HUES64 (cell line): ENCODE results near the gene LRRC8D.
"Not testable (repeated sequence)": the region's sequence is repeated elsewhere in the genome, so short reads cannot be mapped to it uniquely, and the experiment has no call there.

ENCODE experiments used
- H3K27ac ChIP-seq: 2 replicates; pipeline ENCODE4 v1.7.0; 2013; ENCODE audit warnings: low read depth, low read length, inconsistent platforms
- H3K27me3 ChIP-seq: 2 replicates; pipeline ENCODE4 v1.6.1; 2013; ENCODE audit warnings: mild to moderate bottlenecking, low read length; ENCODE audit not compliant: insufficient read depth
- H3K36me3 ChIP-seq: 2 replicates; pipeline ENCODE4 v1.6.1; 2013; ENCODE audit warnings: mild to moderate bottlenecking, low read length; ENCODE audit not compliant: insufficient read depth
- H3K4me1 ChIP-seq: 2 replicates; pipeline ENCODE4 v1.6.1; 2013; ENCODE audit warnings: mild to moderate bottlenecking, low read length, moderate library complexity; ENCODE audit not compliant: insufficient read depth
- H3K4me3 ChIP-seq: 2 replicates; pipeline ENCODE4 v1.5.1; 2013; ENCODE audit warnings: mild to moderate bottlenecking, low read length, moderate library complexity
- H3K9ac ChIP-seq: 2 replicates; pipeline ENCODE4 v1.6.1; 2013; ENCODE audit warnings: mild to moderate bottlenecking, low read depth, low read length
- H3K9me3 ChIP-seq: 2 replicates; pipeline ENCODE4 v1.6.1; 2013; ENCODE audit warnings: low read depth, low read length; ENCODE audit not compliant: insufficient read depth
- WGBS: fragments of 150-250, 120-280 bp; methylation state at CpG from one replicate; pipeline ENCODE4 v1.1.7; 2013; ENCODE audit warnings: missing lambda C conversion rate; 5-methylcytosine and 5-hydroxymethylcytosine counted together

The LRRC8D gene

DNA sequence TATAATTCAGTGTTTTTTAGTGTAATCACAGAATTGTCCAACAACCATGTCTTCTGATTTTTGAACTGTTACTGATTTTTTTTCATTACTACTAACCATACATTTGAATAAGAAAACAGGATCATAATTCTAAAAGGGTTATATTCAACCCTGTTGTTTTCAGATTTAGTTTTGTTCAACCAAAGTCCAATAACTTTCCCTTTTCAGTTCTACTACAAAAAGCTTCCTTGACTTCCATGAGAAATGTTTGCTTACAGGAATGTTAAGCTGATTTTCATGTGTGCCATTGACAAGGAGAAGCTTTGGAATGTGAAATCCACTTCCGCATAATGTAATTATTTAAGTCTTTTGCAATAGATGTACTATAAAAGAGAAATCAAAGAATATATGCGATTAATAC, 102.1 kb downstream of the LRRC8D start:
- H3K9me3 ChIP-seq, result peaks cover 13% of the 10 kb centered on the region
- H3K27ac ChIP-seq, result no peak overlapping the region
- H3K27me3 ChIP-seq, result no peaks in the 10 kb centered on the region
- peaks cover 15% of the 10 kb centered on the region; the same call in 1 of the 2 replicates for H3K36me3 ChIP-seq
- no CpG with 5 or more reads among the region's 2 CpGs for WGBS
- H3K9ac ChIP-seq, result no peak overlapping the region
- no peak overlapping the region for H3K4me3 ChIP-seq
- peaks cover 21% of the 10 kb centered on the region for H3K4me1 ChIP-seq

GRCh38 chr1:89923517-89923916, 102.7 kb downstream of the LRRC8D start:
- H3K27me3 ChIP-seq, result no peaks in the 10 kb centered on the region
- 95% methylated on average over 3 of the region's 3 CpGs for WGBS
- no peak overlapping the region for H3K27ac ChIP-seq
- H3K9me3 ChIP-seq, result peaks cover 13% of the 10 kb centered on the region
- peaks cover 15% of the 10 kb centered on the region; the same call in 1 of the 2 replicates for H3K36me3 ChIP-seq
- H3K9ac ChIP-seq, result no peak overlapping the region
- peaks cover 18% of the 10 kb centered on the region for H3K4me1 ChIP-seq
- no peak overlapping the region for H3K4me3 ChIP-seq

GRCh38 chr1:89924075-89924474, 103.2 kb downstream of the LRRC8D start:
- H3K4me3 ChIP-seq, H3K27ac ChIP-seq, H3K27me3 ChIP-seq, H3K9ac ChIP-seq: not testable (repeated sequence)
- peaks cover 13% of the 10 kb centered on the region for H3K9me3 ChIP-seq
- peaks cover 15% of the 10 kb centered on the region; the same call in 1 of the 2 replicates for H3K36me3 ChIP-seq
- 100% methylated on average over 1 of the region's 1 CpG for WGBS
- H3K4me1 ChIP-seq, result peaks cover 18% of the 10 kb centered on the region

GRCh38 chr1:89927049-89927448, 106.2 kb downstream of the LRRC8D start:
- Histone ChIP-seq H3K4me1 (peaks cover 26% of the 10 kb centered on the region), H3K27me3 (no peaks in the 10 kb centered on the region), H3K36me3 (peaks cover 16% of the 10 kb centered on the region; the same call in 1 of the 2 replicates), H3K27ac (no peak overlapping the region), H3K9me3 (peaks cover 13% of the 10 kb centered on the region), H3K9ac (no peak overlapping the region), H3K4me3 (no peak overlapping the region)
- 94% methylated on average over 5 of the region's 5 CpGs for WGBS

DNA sequence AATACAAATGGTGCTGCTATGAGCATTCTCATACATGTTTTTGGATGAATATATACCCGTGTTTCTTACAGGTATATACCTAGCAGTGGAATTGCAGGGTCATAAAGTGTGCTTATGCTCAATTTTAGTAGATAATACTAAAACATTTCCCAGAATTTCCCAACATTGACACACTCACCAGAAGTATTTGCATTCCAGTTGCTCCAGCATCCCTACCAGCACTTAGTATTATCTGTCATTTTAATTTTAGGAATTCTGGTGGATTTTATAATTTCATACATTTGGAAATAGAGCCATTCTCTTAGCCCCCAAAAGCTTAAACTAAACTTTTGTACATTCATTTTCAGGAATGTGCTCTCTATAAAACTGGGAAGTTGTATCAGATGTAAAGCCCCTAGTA, 106.6 kb downstream of the LRRC8D start:
- H3K9me3 ChIP-seq, result peaks cover 13% of the 10 kb centered on the region
- H3K9ac ChIP-seq, result no peak overlapping the region
- 100% methylated on average over 1 of the region's 1 CpG for WGBS
- no peaks in the 10 kb centered on the region for H3K27me3 ChIP-seq
- H3K36me3 ChIP-seq, result peaks cover 19% of the 10 kb centered on the region; the same call in 1 of the 2 replicates
- peaks cover 31% of the 10 kb centered on the region for H3K4me1 ChIP-seq
- no peak overlapping the region for H3K4me3 ChIP-seq
- no peak overlapping the region for H3K27ac ChIP-seq

DNA sequence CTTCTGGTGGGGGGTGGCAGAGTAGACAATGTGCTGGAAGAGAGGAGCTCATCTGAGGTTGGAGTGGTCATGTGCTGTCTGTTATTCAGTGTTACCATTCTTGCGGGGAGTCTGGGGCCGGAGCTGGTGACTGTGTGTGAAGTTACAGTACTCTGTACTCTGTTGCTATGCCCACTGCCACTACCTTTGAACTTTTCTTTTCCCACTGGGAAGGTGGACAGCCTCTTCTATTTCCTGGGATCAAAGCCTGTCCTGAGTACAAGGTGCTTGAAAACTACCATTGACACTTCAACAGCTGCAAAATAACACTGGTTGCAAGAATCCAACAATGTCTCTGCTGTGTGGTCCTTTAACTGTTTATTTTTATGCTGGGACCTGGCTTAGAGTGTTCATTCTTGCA, 107.7 kb downstream of the LRRC8D start:
- Histone ChIP-seq H3K4me1 (peaks cover 38% of the 10 kb centered on the region), H3K4me3 (no peak overlapping the region), H3K36me3 (peaks cover 18% of the 10 kb centered on the region), H3K27me3 (no peaks in the 10 kb centered on the region), H3K27ac (peak overlapping the region; percentile 87), H3K9ac (no peak overlapping the region), H3K9me3 (peaks cover 6% of the 10 kb centered on the region)
- 89% methylated on average over 2 of the region's 2 CpGs for WGBS

- H3K27me3 ChIP-seq, result no peaks in the 10 kb centered on the region
- H3K9ac ChIP-seq, result 0 out of 2 replicates have a peak overlapping the region, but pooled peaks have one; percentile 18
- peak overlapping the region; percentile 90 for H3K27ac ChIP-seq
- peaks cover 22% of the 10 kb centered on the region for H3K36me3 ChIP-seq
- no peaks in the 10 kb centered on the region for H3K9me3 ChIP-seq
- 52% methylated on average over 6 of the region's 6 CpGs for WGBS
- peaks cover 38% of the 10 kb centered on the region for H3K4me1 ChIP-seq
- no peak overlapping the region for H3K4me3 ChIP-seq
These were observed 108.7 kb downstream of the LRRC8D start for GRCh38 chr1:89929467-89930063.

DNA sequence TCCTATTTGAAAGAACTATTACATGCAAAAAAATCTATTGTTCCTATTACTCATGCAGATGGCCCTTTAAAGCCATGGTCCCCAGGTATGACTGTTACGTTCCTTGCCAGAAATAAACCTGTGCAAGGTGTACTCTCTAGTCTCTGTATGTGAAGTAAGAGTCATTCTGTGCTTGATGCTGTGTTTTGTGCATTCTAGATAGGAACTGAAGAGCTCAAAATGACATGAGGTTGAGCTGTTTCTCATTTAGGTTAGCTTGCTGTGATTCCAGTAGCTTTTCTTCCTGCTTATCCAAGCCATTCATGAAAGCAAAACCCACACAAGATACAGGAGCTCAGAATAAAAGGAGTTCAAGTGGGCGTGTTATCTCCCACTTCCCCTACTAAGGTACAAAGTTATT, 109.7 kb downstream of the LRRC8D start:
- Histone ChIP-seq H3K36me3 (peaks cover 32% of the 10 kb centered on the region), H3K9me3 (no peaks in the 10 kb centered on the region), H3K4me3 (no peak overlapping the region), H3K27ac (no peak overlapping the region; the same call in 1 of the 2 replicates), H3K27me3 (no peaks in the 10 kb centered on the region), H3K4me1 (peaks cover 38% of the 10 kb centered on the region), H3K9ac (no peak overlapping the region)
- WGBS, result 93% methylated on average over 1 of the region's 2 CpGs

DNA sequence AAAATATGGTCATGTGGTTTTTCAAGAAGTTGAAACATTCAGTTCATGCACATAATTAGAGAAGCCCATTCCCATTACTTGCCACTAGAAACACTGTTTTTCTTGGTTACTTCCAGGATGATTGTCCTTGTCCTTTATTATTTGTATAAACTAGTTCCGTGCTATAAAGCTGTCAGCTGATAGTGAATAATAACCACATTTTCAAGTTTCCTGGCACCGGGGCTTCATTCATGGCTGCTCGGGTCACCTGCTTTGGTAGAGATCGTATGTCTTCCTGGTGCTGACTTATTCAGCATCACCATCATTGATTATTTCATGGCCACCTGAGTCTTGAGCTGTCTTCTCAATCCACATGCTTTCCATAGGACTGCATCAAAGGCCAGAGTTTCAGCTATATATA, 111.1 kb downstream of the LRRC8D start:
- 93% methylated on average over 4 of the region's 4 CpGs for WGBS
- H3K27me3 ChIP-seq, result no peaks in the 10 kb centered on the region
- peaks cover 38% of the 10 kb centered on the region for H3K4me1 ChIP-seq
- H3K9me3 ChIP-seq, result no peaks in the 10 kb centered on the region
- H3K4me3 ChIP-seq, result no peak overlapping the region
- no peak overlapping the region for H3K9ac ChIP-seq
- peak overlapping the region; percentile 58; the same call in 1 of the 2 replicates for H3K27ac ChIP-seq
- peaks cover 46% of the 10 kb centered on the region for H3K36me3 ChIP-seq

GRCh38 chr1:89932598-89933364, 111.9 kb downstream of the LRRC8D start:
- peak overlapping the region; percentile 58; the same call in 1 of the 2 replicates for H3K27ac ChIP-seq
- H3K9ac ChIP-seq, result no peak overlapping the region
- no peaks in the 10 kb centered on the region for H3K27me3 ChIP-seq
- H3K36me3 ChIP-seq, result peaks cover 47% of the 10 kb centered on the region
- H3K9me3 ChIP-seq, result no peaks in the 10 kb centered on the region
- no peak overlapping the region for H3K4me3 ChIP-seq
- 92% methylated on average over 5 of the region's 6 CpGs for WGBS
- H3K4me1 ChIP-seq, result peaks cover 41% of the 10 kb centered on the region

DNA sequence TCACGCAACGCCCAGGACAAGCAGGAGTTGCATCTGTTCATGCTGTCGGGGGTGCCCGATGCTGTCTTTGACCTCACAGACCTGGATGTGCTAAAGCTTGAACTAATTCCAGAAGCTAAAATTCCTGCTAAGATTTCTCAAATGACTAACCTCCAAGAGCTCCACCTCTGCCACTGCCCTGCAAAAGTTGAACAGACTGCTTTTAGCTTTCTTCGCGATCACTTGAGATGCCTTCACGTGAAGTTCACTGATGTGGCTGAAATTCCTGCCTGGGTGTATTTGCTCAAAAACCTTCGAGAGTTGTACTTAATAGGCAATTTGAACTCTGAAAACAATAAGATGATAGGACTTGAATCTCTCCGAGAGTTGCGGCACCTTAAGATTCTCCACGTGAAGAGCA, 113.6 kb downstream of the LRRC8D start:
- Histone ChIP-seq H3K9ac (no peak overlapping the region), H3K27ac (no peak overlapping the region; the same call in 1 of the 2 replicates), H3K4me3 (no peak overlapping the region)

More for the DNA sequence above, 113.6 kb downstream of the LRRC8D start:
- peaks cover 47% of the 10 kb centered on the region for H3K36me3 ChIP-seq
- H3K9me3 ChIP-seq, result no peaks in the 10 kb centered on the region
- WGBS, result 93% methylated on average over 11 of the region's 11 CpGs
- H3K4me1 ChIP-seq, result peaks cover 45% of the 10 kb centered on the region
- H3K27me3 ChIP-seq, result no peaks in the 10 kb centered on the region
